HG02763 (cell line): Measurements from ENCODE around the gene FAM204A.

Source experiments
- ATAC-seq: cut with Tn5 transposase; IDR thresholded peaks from one replicate; pipeline ENCODE4 v1.9.1; 2021; ENCODE audit warnings: mild to moderate bottlenecking, moderate library complexity; ENCODE audit not compliant: unreplicated experiment

FAM204A gene

DNA sequence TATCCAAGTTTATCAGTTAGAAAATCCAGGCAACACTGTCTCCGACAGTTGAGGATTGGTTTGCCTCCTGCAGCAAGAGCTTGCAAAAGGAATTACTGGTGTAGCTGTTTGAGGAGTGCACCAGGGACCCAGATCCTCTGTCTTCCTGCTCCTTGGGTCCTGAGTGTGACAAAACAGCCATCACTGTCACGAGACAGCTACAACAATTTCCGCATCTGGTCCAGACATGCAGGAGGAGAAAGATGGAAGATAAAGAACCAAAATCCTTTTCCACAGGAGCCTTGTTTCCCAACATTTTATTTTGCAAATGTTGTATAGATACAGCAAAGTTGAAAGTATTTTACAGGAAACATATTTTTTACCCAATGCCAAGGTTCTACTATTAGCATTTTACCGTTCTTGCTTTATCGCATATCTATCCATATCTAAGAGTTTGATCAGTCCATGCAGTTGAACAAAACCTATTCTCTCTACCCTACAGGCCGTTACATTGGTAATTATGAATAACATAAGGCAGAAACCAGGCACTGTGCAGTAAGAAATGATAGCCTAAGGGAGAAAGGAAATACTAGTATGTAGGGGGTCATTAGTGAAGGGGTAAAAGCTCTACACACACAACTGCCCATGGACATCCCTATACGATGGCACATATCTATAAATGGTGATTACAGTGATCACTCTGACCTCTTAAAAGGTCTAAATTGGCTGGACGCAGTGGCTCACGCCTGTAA is 54.9 kb downstream of the FAM204A start:
- no peak for ATAC-seq

DNA sequence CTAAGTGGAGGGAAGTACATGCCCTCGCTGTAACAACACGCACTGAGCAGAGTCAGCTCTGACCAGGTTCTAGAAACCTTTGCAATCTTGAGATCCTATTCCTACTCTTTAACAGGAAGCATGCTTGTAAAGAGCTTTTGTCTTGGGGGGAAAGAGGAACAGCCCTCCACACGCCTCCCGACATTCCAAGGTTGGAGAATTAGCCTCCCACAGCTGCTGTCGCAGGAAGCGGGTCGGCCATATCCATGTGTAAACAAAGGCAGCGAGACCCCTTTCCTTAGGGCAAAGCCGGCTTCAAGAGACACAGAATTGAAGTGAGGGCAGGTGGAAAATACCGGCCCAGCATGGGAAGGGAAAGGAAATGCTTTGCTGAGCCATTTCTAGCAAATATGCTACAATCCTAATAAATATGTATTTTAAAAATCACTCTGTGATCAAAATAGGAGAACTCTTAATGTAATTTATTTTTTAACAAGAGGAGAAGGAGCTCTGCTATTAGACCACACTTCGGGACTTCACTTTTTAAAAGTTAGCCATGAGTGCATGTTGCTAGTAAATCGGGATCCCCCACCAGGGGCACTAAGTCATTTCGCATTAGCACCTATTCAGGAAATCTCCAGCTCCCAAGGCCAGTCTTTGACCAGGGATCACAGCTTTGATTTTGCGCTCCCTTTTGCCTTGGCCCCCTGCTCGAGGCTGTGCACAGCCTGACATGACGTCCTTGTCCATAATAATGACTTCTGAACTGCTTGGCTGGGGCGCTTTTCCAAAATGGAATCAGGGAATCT is 55.9 kb downstream of the FAM204A start:
- no peak for ATAC-seq

DNA sequence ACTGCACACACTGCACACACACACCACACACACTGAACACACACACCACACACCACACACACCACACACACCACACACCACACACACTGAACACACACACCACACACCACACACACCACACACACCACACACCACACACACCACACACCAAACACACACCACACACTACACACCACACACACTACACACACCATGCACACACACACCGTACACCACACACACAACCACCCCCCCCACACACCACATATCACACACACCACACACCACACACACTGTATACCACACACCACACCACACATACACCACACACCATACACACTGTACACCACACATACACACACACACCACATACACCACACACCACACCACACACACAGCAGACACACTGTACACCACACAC is 59.5 kb downstream of the FAM204A start:
- no peak for ATAC-seq

DNA sequence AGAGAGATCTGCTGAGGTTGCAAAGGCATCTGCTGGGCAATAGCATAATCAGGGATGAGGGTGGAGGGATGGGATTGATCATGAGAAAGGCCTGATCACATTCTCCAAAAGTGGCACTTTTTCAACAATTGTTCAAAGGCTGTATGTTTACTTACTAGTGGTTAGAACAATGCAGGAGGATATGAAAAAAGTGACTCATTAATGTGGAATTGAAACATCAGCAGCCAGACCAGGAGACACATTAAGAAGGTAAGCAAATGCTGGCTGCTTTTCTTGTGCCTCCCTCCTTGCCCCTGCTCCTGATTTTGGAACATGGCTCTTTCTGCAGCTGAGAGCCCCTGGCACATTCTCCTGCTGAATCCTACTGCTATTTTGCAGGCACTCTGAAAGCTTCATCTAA is 63.5 kb downstream of the FAM204A start:
- no peak for ATAC-seq

- no peak for ATAC-seq
These were observed 64.3 kb downstream of the FAM204A start for GRCh38 chr10:118277871-118278270.

DNA sequence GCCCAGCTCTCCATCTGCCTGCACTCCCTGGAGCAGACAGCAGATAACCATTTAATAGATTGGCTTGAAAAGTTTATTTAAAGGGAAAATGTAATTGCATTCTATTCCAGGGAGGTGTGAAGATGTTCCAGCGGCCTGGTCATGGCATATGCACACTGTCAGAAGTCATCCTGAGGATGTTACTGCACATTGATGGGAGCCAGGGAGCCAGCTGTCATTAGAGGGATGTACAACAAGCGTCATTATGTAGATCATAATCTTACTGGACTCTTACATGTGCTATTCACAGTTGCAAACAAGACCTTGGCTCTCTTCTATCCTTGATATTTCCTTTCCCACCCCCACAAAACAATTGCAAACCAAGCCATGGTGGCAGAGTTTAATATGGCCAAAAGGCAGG is 65.4 kb downstream of the FAM204A start:
- no peak for ATAC-seq

GRCh38 chr10:118276204-118276603 is 65.9 kb downstream of the FAM204A start:
- no peak for ATAC-seq

DNA sequence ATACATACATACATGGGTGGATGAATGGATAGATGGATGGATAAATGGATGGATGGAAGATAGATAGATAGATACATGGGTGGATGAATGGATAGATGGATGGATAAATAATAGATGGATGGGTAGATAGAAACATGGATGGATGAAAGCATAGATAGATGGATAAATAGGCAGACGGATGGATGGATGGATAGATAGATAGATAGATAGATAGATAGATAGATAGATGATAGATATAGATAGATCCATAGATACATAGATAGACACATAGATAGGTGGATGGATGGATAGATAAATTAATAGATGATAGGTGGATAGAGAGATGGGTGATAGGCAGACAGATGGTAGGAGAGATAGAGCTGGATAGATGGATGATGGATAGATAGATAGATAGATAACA is 68.5 kb downstream of the FAM204A start:
- ATAC-seq: no peak

DNA sequence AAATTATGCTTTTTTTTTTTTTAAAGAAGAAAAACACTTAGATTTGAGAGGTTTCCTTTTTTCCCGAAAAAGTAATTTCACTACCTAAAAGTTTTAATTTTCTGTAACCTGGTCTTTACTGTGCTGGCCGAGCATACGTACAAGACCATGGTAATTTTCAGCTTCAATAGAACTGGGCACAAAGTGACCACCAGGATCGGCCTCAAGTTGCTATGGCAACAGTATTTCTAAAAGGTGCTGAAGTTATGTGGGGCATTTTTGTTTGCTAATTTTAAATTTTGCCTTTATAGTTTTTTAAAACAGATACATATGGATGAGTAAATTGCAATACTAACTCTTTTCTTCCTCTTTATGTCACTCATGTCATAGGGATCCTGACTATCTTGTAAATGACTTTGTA is 69.4 kb downstream of the FAM204A start:
- no peak for ATAC-seq

GRCh38 chr10:118272149-118272721 is 69.9 kb downstream of the FAM204A start:
- no peak for ATAC-seq

DNA sequence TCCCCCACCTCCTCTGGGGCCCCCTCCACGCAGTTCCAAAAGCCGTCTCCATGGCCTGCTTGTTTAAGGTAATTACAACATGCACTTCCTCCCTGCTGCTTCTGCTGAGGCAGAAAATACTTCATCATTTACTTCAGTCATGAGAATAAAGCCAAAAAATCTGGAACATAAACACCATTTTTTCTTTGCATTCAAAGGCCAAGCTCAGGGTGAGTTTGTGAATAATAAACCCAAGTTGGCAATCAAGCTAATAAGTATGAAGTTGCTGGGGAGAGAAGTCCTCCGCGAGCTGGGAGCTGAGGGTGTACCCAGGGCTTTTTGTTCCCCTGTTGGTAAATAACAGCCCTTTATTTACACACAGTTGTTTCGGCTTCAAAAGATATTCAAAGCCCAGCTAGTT is 70.5 kb downstream of the FAM204A start:
- no peak for ATAC-seq

- no peak for ATAC-seq
These were observed 75.9 kb downstream of the FAM204A start for GRCh38 chr10:118266098-118266748.

GRCh38 chr10:118264838-118265470 is 77.2 kb downstream of the FAM204A start:
- ATAC-seq: no peak

- no peak for ATAC-seq
These were observed 77.9 kb downstream of the FAM204A start for GRCh38 chr10:118264252-118264651.

- no peak for ATAC-seq
These were observed 79.6 kb downstream of the FAM204A start for GRCh38 chr10:118262538-118262937.

- ATAC-seq: no peak
These were observed 82.7 kb downstream of the FAM204A start for GRCh38 chr10:118259288-118259906.

DNA sequence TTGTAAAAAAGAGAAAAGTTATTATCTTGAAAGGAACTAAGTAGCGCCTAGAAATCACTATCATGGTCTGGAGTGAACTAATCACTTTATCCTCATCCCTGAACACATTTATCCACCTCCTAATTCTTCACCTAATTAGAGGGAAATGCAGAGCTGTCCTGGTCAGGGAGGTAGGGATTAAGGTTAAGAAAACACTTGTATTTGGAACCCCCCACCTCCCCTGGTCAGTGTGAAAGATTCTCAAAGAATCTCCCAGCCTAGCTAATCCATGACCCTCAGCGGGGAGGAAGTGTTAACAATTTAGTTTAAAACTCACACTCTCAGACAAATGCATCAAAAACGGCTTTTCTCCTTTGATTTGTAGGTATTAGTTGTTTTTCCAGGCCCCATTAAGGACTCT is 83.8 kb downstream of the FAM204A start:
- no peak for ATAC-seq

DNA sequence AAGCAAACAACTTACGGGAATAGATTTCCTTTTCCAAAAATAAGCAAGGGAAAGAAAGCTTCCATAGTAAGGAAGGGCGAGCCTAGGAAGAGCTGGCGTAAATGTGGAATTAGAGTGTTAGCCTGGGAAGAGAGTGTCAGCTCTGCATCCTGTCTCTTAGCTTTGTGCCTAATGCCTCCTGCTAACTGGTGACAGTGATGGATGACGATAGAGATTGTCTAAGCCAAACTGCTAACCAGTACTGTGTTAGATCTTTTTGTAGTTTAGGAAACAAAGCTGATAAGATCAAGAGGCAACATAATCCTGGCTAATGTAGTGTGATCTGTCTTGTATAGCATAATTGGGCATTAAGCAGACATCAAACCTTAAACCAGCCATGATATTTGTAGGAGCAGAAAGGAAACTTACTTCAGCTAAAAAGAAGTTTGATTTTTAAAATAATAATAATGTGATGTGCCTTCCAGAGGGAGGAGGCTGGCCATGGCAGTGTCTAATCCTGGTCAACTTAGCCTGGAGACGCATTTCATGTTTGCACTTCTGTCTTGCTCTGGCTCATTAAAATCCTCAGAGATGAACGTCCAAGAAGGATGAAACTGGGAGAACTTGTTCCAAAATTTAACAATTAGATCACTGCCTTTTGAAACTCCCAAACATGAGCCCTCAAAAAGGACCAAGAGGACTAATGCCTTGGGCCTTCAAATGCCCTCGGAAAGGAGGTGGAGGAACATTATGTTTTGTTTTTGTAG is 85.1 kb downstream of the FAM204A start:
- no peak for ATAC-seq

DNA sequence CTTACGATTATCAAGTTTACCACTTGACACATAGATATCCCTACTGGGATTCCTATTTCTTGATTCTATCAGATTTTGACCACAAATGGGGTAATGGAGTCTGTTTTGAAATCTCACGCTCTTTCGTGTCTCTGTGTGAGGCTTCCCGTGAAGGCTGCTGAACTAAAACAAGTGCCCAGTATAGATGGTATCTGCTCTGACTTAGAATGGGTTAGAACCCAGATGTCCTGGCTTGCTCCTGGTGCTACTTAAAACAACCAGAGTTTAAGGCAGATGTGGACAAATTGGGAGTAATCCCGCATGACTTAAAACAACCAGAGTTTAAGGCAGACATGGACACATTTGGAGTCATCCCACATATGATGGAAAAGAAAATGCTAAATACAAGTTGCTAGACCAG is 85.9 kb downstream of the FAM204A start:
- ATAC-seq: no peak

GRCh38 chr10:118255355-118255754 is 86.8 kb downstream of the FAM204A start:
- ATAC-seq: no peak
